ENCODE results near the gene TRPM2. TPM values are rescaled to one million over a fixed set of nuclear protein-coding genes. Genes with fewer than 3 reads are reported as not detected.

Gene TRPM2
- total and polyA plus RNA-seq, 7 experiments from 2014 or later = 1.2 to 29.6 (median 2.0) TPM

- Mint-ChIP-seq H3K27ac (no peak overlapping the region), H3K9me3 (peaks cover 2 to 25% (median 14%) of the 10 kb centered on the region in 11 donors), H3K4me1 (no peaks in the 10 kb centered on the region), H3K27me3 (no peaks in the 10 kb centered on the region), H3K4me3 (no peak overlapping the region), H3K36me3 (peaks cover 7 to 45% (median 19%) of the 10 kb centered on the region in 5 donors)
- ChIA-PET CTCF (no interaction called here), POLR2A (no interaction called here)
- DNase-seq = no peak
- H3K9me3 ChIP-seq (ENCODE audit: control insufficient read depth in 2 of 3, low read length in 3 of 3) = peaks cover 0 to 10% (median 3%) of the 10 kb centered on the region in 3 experiments
- H3K27ac ChIP-seq (ENCODE audit: low read depth, low read length) = no peak overlapping the region
- no peaks in the 10 kb centered on the region for H3K4me1 ChIP-seq (ENCODE audit: control insufficient read depth in 2 of 2, insufficient read depth in 2 of 2, low read length in 2 of 2)
- intact Hi-C loops (cut with micrococcal nuclease) = no loop called here
- H3K4me3 ChIP-seq (ENCODE audit: low read length) = no peak overlapping the region
- H3K36me3 ChIP-seq (ENCODE audit: control insufficient read depth in 2 of 3, insufficient read depth in 3 of 3, low read length in 3 of 3) = no peaks in the 10 kb centered on the region
- no peak for ATAC-seq
- H3K27me3 ChIP-seq (ENCODE audit: control insufficient read depth in 2 of 2, insufficient read depth in 2 of 2, low read length in 2 of 2) = no peaks in the 10 kb centered on the region
Observed at GRCh38 chr21:44389335-44389734, 35.9 kb downstream of the TRPM2 start.

DNA sequence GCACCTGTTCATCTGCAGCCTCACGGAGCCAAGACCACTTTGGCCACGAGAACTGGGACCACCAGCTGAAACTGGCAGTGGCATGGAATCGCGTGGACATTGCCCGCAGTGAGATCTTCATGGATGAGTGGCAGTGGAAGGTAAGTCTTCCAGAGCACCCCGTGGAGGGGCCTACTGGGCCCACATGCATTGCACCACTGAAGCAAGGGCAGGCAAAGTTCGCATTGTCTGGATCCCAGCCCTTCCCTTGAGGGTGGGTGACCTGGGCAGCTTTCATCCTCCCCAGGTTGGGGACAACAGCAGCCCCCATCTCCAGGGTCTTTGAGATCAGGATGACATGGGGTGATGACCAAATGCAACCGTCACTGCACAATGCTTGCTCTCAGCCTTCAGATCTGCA lies 37.5 kb downstream of the TRPM2 start:
- no peak for DNase-seq
- no peak for ATAC-seq
- peaks cover 0 to 11% (median 7%) of the 10 kb centered on the region in 11 donors for H3K9me3 Mint-ChIP-seq
- H3K27ac ChIP-seq (ENCODE audit: low read depth, low read length) = no peak overlapping the region
- H3K36me3 ChIP-seq (ENCODE audit: control insufficient read depth in 2 of 3, insufficient read depth in 3 of 3, low read length in 3 of 3) = no peaks in the 10 kb centered on the region
- H3K4me1 ChIP-seq (ENCODE audit: control insufficient read depth in 2 of 2, insufficient read depth in 2 of 2, low read length in 2 of 2) = no peaks in the 10 kb centered on the region
- peaks cover 0 to 30% (median 10%) of the 10 kb centered on the region in 5 donors for H3K36me3 Mint-ChIP-seq
- CTCF ChIA-PET = no interaction called here
- POLR2A ChIA-PET = no interaction called here
- no peaks in the 10 kb centered on the region for H3K27me3 ChIP-seq (ENCODE audit: control insufficient read depth in 2 of 2, insufficient read depth in 2 of 2, low read length in 2 of 2)
- H3K9me3 ChIP-seq (ENCODE audit: control insufficient read depth in 2 of 3, low read length in 3 of 3) = no peaks in the 10 kb centered on the region
- peaks cover 0 to 7% (median 0%) of the 10 kb centered on the region in 7 donors for H3K4me1 Mint-ChIP-seq
- no peak overlapping the region for H3K4me3 Mint-ChIP-seq
- no peak overlapping the region for H3K27ac Mint-ChIP-seq
- intact Hi-C loops (cut with micrococcal nuclease) = no loop called here
- H3K4me3 ChIP-seq (ENCODE audit: low read length) = no peak overlapping the region
- H3K27me3 Mint-ChIP-seq = no peaks in the 10 kb centered on the region

- Mint-ChIP-seq H3K4me3 (no peak overlapping the region), H3K27ac (no peak overlapping the region), H3K4me1 (peaks cover 0 to 7% (median 0%) of the 10 kb centered on the region in 7 donors), H3K36me3 (peaks cover 0 to 26% (median 7%) of the 10 kb centered on the region in 5 donors), H3K27me3 (no peaks in the 10 kb centered on the region), H3K9me3 (peaks cover 0 to 8% (median 1%) of the 10 kb centered on the region in 11 donors)
- POLR2A ChIA-PET = interaction anchor here (0.6 kb wide), 1 partner anchor 812 kb away, joined by 4 read pairs; no protein-coding TSS in a partner anchor
- H3K4me1 ChIP-seq (ENCODE audit: control insufficient read depth in 2 of 2, insufficient read depth in 2 of 2, low read length in 2 of 2) = no peaks in the 10 kb centered on the region
- no peak overlapping the region for H3K27ac ChIP-seq (ENCODE audit: low read depth, low read length)
- no peak overlapping the region for H3K4me3 ChIP-seq (ENCODE audit: low read length)
- H3K9me3 ChIP-seq (ENCODE audit: control insufficient read depth in 2 of 3, low read length in 3 of 3) = no peaks in the 10 kb centered on the region
- no peaks in the 10 kb centered on the region for H3K36me3 ChIP-seq (ENCODE audit: control insufficient read depth in 2 of 3, insufficient read depth in 3 of 3, low read length in 3 of 3)
- CTCF ChIA-PET = no interaction called here
- no peaks in the 10 kb centered on the region for H3K27me3 ChIP-seq (ENCODE audit: control insufficient read depth in 2 of 2, insufficient read depth in 2 of 2, low read length in 2 of 2)
- intact Hi-C loops (cut with micrococcal nuclease) = no loop called here
- DNase-seq = no peak
- ATAC-seq = peak; percentile 38
Observed at GRCh38 chr21:44391345-44392091, 38.1 kb downstream of the TRPM2 start.

- Mint-ChIP-seq H3K27me3 (no peaks in the 10 kb centered on the region), H3K36me3 (peaks cover 0 to 24% (median 6%) of the 10 kb centered on the region in 5 donors), H3K9me3 (peaks cover 0 to 7% (median 0%) of the 10 kb centered on the region in 11 donors), H3K4me3 (no peak overlapping the region), H3K4me1 (peaks cover 0 to 7% (median 0%) of the 10 kb centered on the region in 7 donors), H3K27ac (peak overlapping the region in 1 of 9 donors; percentile 30)
- H3K9me3 ChIP-seq (ENCODE audit: control insufficient read depth in 2 of 3, low read length in 3 of 3) = no peaks in the 10 kb centered on the region
- no peak for DNase-seq
- CTCF ChIA-PET = no interaction called here
- H3K27ac ChIP-seq (ENCODE audit: low read depth, low read length) = no peak overlapping the region
- no peaks in the 10 kb centered on the region for H3K4me1 ChIP-seq (ENCODE audit: control insufficient read depth in 2 of 2, insufficient read depth in 2 of 2, low read length in 2 of 2)
- no peak for ATAC-seq
- no peak overlapping the region for H3K4me3 ChIP-seq (ENCODE audit: low read length)
- H3K36me3 ChIP-seq (ENCODE audit: control insufficient read depth in 2 of 3, insufficient read depth in 3 of 3, low read length in 3 of 3) = no peaks in the 10 kb centered on the region
- intact Hi-C loops (cut with micrococcal nuclease) = no loop called here
- POLR2A ChIA-PET = interaction anchor here (0.6 kb wide), 1 partner anchor 811 kb away, joined by 4 read pairs; no protein-coding TSS in a partner anchor
- no peaks in the 10 kb centered on the region for H3K27me3 ChIP-seq (ENCODE audit: control insufficient read depth in 2 of 2, insufficient read depth in 2 of 2, low read length in 2 of 2)
Observed at GRCh38 chr21:44392185-44392584, 38.8 kb downstream of the TRPM2 start.

DNA sequence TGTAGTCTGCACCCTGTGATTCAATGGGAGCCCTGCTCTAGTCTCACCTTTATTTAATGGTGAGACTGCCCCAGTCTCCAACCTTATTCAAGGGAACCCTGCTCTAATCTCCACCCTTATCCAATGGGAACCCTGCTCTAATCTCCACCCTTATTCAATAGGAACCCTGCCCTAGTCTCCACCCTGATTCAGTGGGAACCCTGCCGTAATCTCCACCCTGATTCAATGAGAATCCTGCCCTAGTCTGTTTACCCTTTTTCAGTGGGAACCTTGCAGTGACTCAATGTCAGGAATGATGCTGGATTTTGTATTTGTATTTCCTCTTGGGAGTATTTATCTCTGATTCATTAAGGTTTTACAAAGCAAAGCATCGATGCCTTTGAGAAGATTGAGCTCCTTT lies 39.5 kb downstream of the TRPM2 start:
- POLR2A ChIA-PET = interaction anchor here (0.7 kb wide), 1 partner anchor 14 kb away, joined by 3 read pairs; no protein-coding TSS in a partner anchor
- H3K36me3 ChIP-seq (ENCODE audit: control insufficient read depth in 2 of 3, insufficient read depth in 3 of 3, low read length in 3 of 3) = no peaks in the 10 kb centered on the region
- intact Hi-C loops (cut with micrococcal nuclease) = no loop called here
- CTCF ChIA-PET = interaction anchor here (0.6 kb wide), 1 partner anchor 484 kb away, joined by 4 read pairs; no protein-coding TSS in a partner anchor
- DNase-seq (no peak), ATAC-seq (no peak)
- Mint-ChIP-seq H3K4me1 (peaks cover 0 to 7% (median 0%) of the 10 kb centered on the region in 7 donors), H3K36me3 (peaks cover 0 to 21% (median 6%) of the 10 kb centered on the region in 5 donors), H3K27ac (no peak overlapping the region), H3K27me3 (no peaks in the 10 kb centered on the region), H3K4me3 (no peak overlapping the region), H3K9me3 (peaks cover 0 to 7% (median 0%) of the 10 kb centered on the region in 11 donors)
- H3K4me3 ChIP-seq (ENCODE audit: low read length) = no peak overlapping the region
- no peak overlapping the region for H3K27ac ChIP-seq (ENCODE audit: low read depth, low read length)
- no peaks in the 10 kb centered on the region for H3K4me1 ChIP-seq (ENCODE audit: control insufficient read depth in 2 of 2, insufficient read depth in 2 of 2, low read length in 2 of 2)
- no peaks in the 10 kb centered on the region for H3K9me3 ChIP-seq (ENCODE audit: control insufficient read depth in 2 of 3, low read length in 3 of 3)
- no peaks in the 10 kb centered on the region for H3K27me3 ChIP-seq (ENCODE audit: control insufficient read depth in 2 of 2, insufficient read depth in 2 of 2, low read length in 2 of 2)

DNA sequence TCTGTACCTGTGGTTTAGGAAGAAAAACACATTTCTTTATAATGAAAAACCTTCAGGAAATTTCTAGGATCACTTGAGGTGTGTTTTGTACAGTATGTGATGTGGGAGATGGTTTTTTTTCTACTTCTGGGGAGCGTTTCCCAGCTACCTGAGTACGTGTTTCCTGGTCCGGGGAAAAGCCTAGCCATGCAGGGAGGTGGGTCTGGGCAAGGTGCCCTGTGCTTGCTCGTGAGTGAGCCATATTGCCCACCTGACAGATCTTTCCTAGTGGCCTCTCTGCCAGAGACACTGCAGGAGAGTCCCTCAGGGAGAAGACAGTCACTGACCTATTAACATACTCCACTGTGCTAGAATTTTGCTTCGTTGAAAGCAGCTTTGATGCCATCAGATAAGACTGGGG lies 41.3 kb downstream of the TRPM2 start:
- peaks cover 0 to 5% (median 0%) of the 10 kb centered on the region in 11 donors for H3K9me3 Mint-ChIP-seq
- no peak for DNase-seq
- H3K4me1 Mint-ChIP-seq = peaks cover 0 to 7% (median 0%) of the 10 kb centered on the region in 7 donors
- H3K4me3 ChIP-seq (ENCODE audit: low read length) = no peak overlapping the region
- H3K27ac ChIP-seq (ENCODE audit: low read depth, low read length) = no peak overlapping the region
- CTCF ChIA-PET = interaction anchor here (0.6 kb wide), 1 partner anchor 12 kb away, joined by 5 read pairs; no protein-coding TSS in a partner anchor
- no peak for ATAC-seq
- H3K4me1 ChIP-seq (ENCODE audit: control insufficient read depth in 2 of 2, insufficient read depth in 2 of 2, low read length in 2 of 2) = no peaks in the 10 kb centered on the region
- peak overlapping the region in 1 of 9 donors; percentile 52 for H3K27ac Mint-ChIP-seq
- no peak overlapping the region for H3K4me3 Mint-ChIP-seq
- intact Hi-C loops (cut with micrococcal nuclease) = no loop called here
- H3K36me3 ChIP-seq (ENCODE audit: control insufficient read depth in 2 of 3, insufficient read depth in 3 of 3, low read length in 3 of 3) = peaks cover 0 to 3% (median 0%) of the 10 kb centered on the region in 3 experiments
- POLR2A ChIA-PET = no interaction called here
- H3K36me3 Mint-ChIP-seq = peaks cover 0 to 18% (median 0%) of the 10 kb centered on the region in 5 donors
- no peaks in the 10 kb centered on the region for H3K27me3 ChIP-seq (ENCODE audit: control insufficient read depth in 2 of 2, insufficient read depth in 2 of 2, low read length in 2 of 2)
- H3K9me3 ChIP-seq (ENCODE audit: control insufficient read depth in 2 of 3, low read length in 3 of 3) = no peaks in the 10 kb centered on the region
- H3K27me3 Mint-ChIP-seq = no peaks in the 10 kb centered on the region
